Activated T-helper 1 cell treated with anti-CD3 and anti-CD28 coated beads, Interleukin-12 subunit alpha, Interleukin-12 subunit beta, Interleukin-2, Interleukin-4 antibody, amounts not matched to agents 30 ng/mL and 10 ng/mL and 1 ng/mL, durations not matched to agents 14 hours and 24 hours and 36 hours (primary cell): ENCODE results near the gene STYK1. TPM values are rescaled to one million over a fixed set of nuclear protein-coding genes. Genes with fewer than 3 reads are reported as not detected.
"Not testable (repeated sequence)": the region's sequence is repeated elsewhere in the genome, so short reads cannot be mapped to it uniquely, and the experiment has no call there.

Experiments used
- DNase-seq: peaks from one replicate; pipeline ENCODE4 v3.0.0; 2021; ENCODE audit warnings: low spot score
- H3K27ac Mint-ChIP-seq: one replicate; pipeline ENCODE4 v1.8.0; 2021; ENCODE audit warnings: mild to moderate bottlenecking, mixed read lengths
- H3K27me3 Mint-ChIP-seq: one replicate; pipeline ENCODE4 v1.8.0; 2022; ENCODE audit warnings: mild to moderate bottlenecking, moderate library complexity, mixed read lengths; ENCODE audit not compliant: insufficient read depth
- H3K36me3 Mint-ChIP-seq: one replicate; pipeline ENCODE4 v1.8.0; 2021; ENCODE audit warnings: low read depth, mixed read lengths
- H3K4me1 Mint-ChIP-seq: one replicate; pipeline ENCODE4 v1.8.0; 2021; ENCODE audit warnings: low read depth, mixed read lengths
- H3K4me3 Mint-ChIP-seq: one replicate; pipeline ENCODE4 v1.8.0; 2021; ENCODE audit warnings: mild to moderate bottlenecking, moderate library complexity, mixed read lengths
- H3K9me3 Mint-ChIP-seq: one replicate; pipeline ENCODE4 v1.8.0; 2021; ENCODE audit warnings: mixed read lengths
- intact Hi-C: fragments of 100-400 bp; cut with micrococcal nuclease; formaldehyde crosslinking; loops from one replicate; pipeline ENCODE4 v1.15.1; 2024
- total RNA-seq: library from RNA; stranded (reverse); gene quantifications from 2 replicates; pipeline ENCODE4 v1.2.3, GENCODE V29; 2022

Gene STYK1
- total RNA-seq, 1 donor from 2014 or later, result not detected

DNA sequence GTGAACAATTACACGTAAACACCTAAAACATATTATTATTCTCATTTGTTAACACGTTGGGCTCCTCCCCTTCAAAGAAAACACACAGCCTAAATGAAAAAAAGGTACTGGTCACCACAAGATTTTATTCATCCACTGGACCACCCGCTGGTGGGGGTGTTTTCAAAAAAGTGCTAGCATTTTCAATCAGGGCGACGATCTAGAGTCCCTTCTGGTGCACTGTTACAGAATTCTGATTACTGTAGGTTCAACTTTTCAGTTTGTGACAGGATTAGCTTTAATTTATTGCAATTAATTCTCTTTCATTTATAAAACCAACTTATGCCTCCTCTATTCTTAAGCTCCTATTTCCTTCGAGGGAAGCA is 60.9 kb downstream of the STYK1 start:
- H3K27me3 Mint-ChIP-seq, result peaks cover 10% of the 10 kb centered on the region
- intact Hi-C loops, result loop anchor here (1.0 to 10.0 kb wide), 11 partner anchors 61 to 968 kb away; partner anchors contain the start of genes GABARAPL1, SMIM10L1, STYK1 and YBX3

GRCh38 chr12:10612110-10612509 is 61.7 kb downstream of the STYK1 start:
- no peaks in the 10 kb centered on the region for H3K9me3 Mint-ChIP-seq
- H3K36me3 Mint-ChIP-seq, result peaks cover 38% of the 10 kb centered on the region
- peak overlapping the region; percentile 99 for H3K27ac Mint-ChIP-seq
- intact Hi-C loops, result loop anchor here (2.0 to 10.0 kb wide), 5 partner anchors 71 to 967 kb away; partner anchors contain the start of gene GABARAPL1
- peaks cover 8% of the 10 kb centered on the region for H3K27me3 Mint-ChIP-seq
- peak overlapping the region; percentile 97 for H3K4me3 Mint-ChIP-seq
- DNase-seq, result no peak
- H3K4me1 Mint-ChIP-seq, result peaks cover 36% of the 10 kb centered on the region

More for the DNA sequence above, 60.9 kb downstream of the STYK1 start:
- H3K4me3 Mint-ChIP-seq, result peak overlapping the region; percentile 97
- H3K4me1 Mint-ChIP-seq, result peaks cover 36% of the 10 kb centered on the region
- H3K36me3 Mint-ChIP-seq, result peaks cover 34% of the 10 kb centered on the region
- H3K9me3 Mint-ChIP-seq, result no peaks in the 10 kb centered on the region
- DNase-seq, result no peak
- peak overlapping the region; percentile 99 for H3K27ac Mint-ChIP-seq

GRCh38 chr12:10611258-10611657 is 62.6 kb downstream of the STYK1 start:
- H3K36me3 Mint-ChIP-seq, result peaks cover 43% of the 10 kb centered on the region

GRCh38 chr12:10610188-10610587 is 63.7 kb downstream of the STYK1 start:
- Mint-ChIP-seq H3K4me3 (no peak overlapping the region), H3K27me3 (peaks cover 5% of the 10 kb centered on the region), H3K9me3 (no peaks in the 10 kb centered on the region), H3K27ac (peak overlapping the region; percentile 46), H3K4me1 (peaks cover 36% of the 10 kb centered on the region), H3K36me3 (peaks cover 49% of the 10 kb centered on the region)
- intact Hi-C loops, result loop anchor here (5.0 to 10.0 kb wide), 2 partner anchors 288 to 965 kb away; no protein-coding TSS in a partner anchor
- DNase-seq, result no peak

More at GRCh38 chr12:10611258-10611657, 62.6 kb downstream of the STYK1 start:
- DNase-seq, H3K4me3 Mint-ChIP-seq, H3K9me3 Mint-ChIP-seq, H3K27me3 Mint-ChIP-seq, H3K27ac Mint-ChIP-seq: not testable (repeated sequence)
- intact Hi-C loops, result loop anchor here (5.0 to 10.0 kb wide), 2 partner anchors 289 to 966 kb away; no protein-coding TSS in a partner anchor
- H3K4me1 Mint-ChIP-seq, result peaks cover 36% of the 10 kb centered on the region

- intact Hi-C loops, result no loop called here
- Mint-ChIP-seq H3K27me3 (no peaks in the 10 kb centered on the region), H3K9me3 (no peaks in the 10 kb centered on the region), H3K27ac (no peak overlapping the region), H3K4me1 (peaks cover 36% of the 10 kb centered on the region), H3K36me3 (peaks cover 60% of the 10 kb centered on the region), H3K4me3 (no peak overlapping the region)
- no peak for DNase-seq
Measured at GRCh38 chr12:10607885-10608458, 65.9 kb downstream of the STYK1 start.

DNA sequence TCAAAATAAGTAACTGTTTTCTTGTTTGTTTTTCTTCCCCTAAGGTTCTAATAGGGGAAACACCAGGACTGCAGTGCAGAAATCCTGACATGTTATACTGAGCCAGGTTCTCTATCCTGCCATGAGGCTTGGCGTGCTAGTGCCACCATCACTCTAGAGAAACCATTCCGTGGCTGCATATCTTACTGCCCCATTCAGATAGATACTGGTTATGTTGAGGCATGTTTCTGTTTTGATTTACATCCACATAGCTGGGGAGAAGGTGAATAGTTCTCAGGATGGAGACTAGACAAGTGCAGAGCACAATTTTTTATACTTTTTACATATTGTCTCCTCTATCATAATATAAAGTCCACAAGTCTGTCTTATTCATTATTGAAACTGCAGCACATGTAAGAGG is 72.0 kb downstream of the STYK1 start:
- Mint-ChIP-seq H3K27me3 (no peaks in the 10 kb centered on the region), H3K36me3 (peaks cover 40% of the 10 kb centered on the region), H3K27ac (no peak overlapping the region), H3K4me1 (peaks cover 31% of the 10 kb centered on the region), H3K4me3 (no peak overlapping the region), H3K9me3 (no peaks in the 10 kb centered on the region)
- no peak for DNase-seq
- intact Hi-C loops, result no loop called here

DNA sequence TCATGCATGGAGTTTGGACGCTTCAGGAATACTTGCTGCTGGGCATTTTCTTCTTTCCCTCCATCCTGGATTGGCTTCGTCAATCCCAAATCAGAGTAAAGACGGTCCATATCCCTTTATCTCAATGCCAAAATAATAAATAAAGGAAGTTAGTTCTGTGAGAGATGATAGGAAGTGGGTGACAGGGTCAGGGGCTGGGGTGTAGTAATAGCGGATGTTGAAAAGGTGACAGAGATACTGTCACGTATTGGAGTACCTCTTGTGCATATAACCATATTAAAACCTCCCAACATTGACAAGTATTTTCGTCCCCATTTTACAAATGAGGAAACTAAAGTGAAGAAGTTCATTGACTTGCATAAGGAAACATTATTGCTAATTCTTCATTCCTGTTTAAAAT is 72.9 kb downstream of the STYK1 start:
- no peak for DNase-seq
- Mint-ChIP-seq H3K27me3 (no peaks in the 10 kb centered on the region), H3K9me3 (no peaks in the 10 kb centered on the region), H3K4me1 (peaks cover 31% of the 10 kb centered on the region), H3K36me3 (peaks cover 42% of the 10 kb centered on the region), H3K4me3 (no peak overlapping the region), H3K27ac (no peak overlapping the region)
- intact Hi-C loops, result no loop called here

GRCh38 chr12:10595881-10596280 is 78.0 kb downstream of the STYK1 start:
- Mint-ChIP-seq H3K27me3 (no peaks in the 10 kb centered on the region), H3K9me3 (no peaks in the 10 kb centered on the region), H3K27ac (no peak overlapping the region), H3K4me1 (no peaks in the 10 kb centered on the region), H3K4me3 (no peak overlapping the region), H3K36me3 (peaks cover 27% of the 10 kb centered on the region)
- no peak for DNase-seq
- intact Hi-C loops, result no loop called here

DNA sequence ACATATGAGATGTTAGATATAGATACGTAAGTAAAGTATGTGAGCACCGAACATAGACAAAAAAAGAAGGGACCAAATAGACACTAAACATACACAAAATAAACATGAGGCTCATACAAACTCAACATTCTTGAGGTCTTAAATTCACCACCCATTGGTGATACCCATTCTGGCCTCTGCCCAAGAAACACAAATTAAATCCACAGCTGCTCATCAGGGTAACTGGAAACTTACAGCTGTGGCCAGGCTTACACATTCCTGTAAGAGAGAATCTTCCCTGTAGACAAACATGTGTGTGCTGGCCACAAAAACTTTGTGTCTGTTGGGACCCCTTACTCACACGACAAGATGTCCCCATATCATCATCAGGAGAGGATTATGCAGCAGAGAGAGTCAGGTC is 82.9 kb downstream of the STYK1 start:
- H3K9me3 Mint-ChIP-seq, result no peaks in the 10 kb centered on the region
- no peak overlapping the region for H3K27ac Mint-ChIP-seq
- H3K4me3 Mint-ChIP-seq, result no peak overlapping the region
- peaks cover 31% of the 10 kb centered on the region for H3K36me3 Mint-ChIP-seq
- DNase-seq, result no peak
- H3K27me3 Mint-ChIP-seq, result no peaks in the 10 kb centered on the region
- intact Hi-C loops, result no loop called here
- no peaks in the 10 kb centered on the region for H3K4me1 Mint-ChIP-seq

DNA sequence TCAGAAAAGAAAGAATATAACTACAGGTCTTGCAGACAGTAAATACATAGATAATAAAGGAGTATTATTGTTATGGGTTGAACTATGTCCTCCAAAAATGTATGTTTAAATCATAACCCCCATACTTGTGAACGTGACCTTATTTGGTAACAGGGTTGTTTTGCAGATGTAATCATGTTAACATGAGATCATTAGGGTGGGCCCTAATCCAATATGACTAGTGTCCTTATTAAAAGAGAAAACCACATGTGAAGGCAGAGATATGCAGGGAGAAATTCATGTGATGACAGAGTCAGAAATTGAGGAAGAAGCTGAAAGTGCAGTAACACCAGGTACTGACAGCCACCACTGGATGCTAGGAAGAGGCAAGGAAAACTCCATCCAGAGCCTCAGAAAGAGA is 89.4 kb downstream of the STYK1 start:
- no peak overlapping the region for H3K4me3 Mint-ChIP-seq
- no peaks in the 10 kb centered on the region for H3K27me3 Mint-ChIP-seq
- H3K27ac Mint-ChIP-seq, result no peak overlapping the region
- H3K36me3 Mint-ChIP-seq, result peaks cover 39% of the 10 kb centered on the region
- DNase-seq, result no peak
- peaks cover 21% of the 10 kb centered on the region for H3K9me3 Mint-ChIP-seq
- intact Hi-C loops, result no loop called here
- no peaks in the 10 kb centered on the region for H3K4me1 Mint-ChIP-seq

- Mint-ChIP-seq H3K27ac (no peak overlapping the region), H3K27me3 (no peaks in the 10 kb centered on the region), H3K4me1 (no peaks in the 10 kb centered on the region), H3K4me3 (no peak overlapping the region), H3K9me3 (peaks cover 21% of the 10 kb centered on the region), H3K36me3 (peaks cover 32% of the 10 kb centered on the region)
- intact Hi-C loops, result no loop called here
- DNase-seq, result no peak
Measured at GRCh38 chr12:10582704-10583103, 91.1 kb downstream of the STYK1 start.

DNA sequence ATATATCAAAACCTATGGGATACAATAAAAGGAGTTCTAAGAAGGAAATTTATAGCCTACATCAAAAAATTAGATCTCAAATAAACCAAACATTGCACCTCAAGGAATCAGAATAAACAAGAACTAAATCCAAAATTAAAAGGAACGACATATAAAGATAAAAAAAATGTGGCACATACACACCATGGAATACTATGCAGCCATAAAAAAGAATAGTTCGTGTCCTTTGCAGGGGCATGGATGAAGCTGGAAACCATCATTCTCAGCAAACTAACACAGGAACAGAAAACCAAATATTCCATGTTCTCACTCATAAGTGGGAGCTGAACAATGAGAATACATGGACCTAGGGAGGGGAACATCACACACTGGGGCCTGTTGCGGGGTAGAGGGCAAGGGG is 91.7 kb downstream of the STYK1 start:
- H3K27me3 Mint-ChIP-seq, DNase-seq, H3K4me1 Mint-ChIP-seq, H3K4me3 Mint-ChIP-seq, H3K27ac Mint-ChIP-seq, intact Hi-C loops: not testable (repeated sequence)
- peaks cover 27% of the 10 kb centered on the region for H3K36me3 Mint-ChIP-seq
- peaks cover 21% of the 10 kb centered on the region for H3K9me3 Mint-ChIP-seq

- H3K27ac Mint-ChIP-seq, result no peak overlapping the region
- intact Hi-C loops, result no loop called here
- no peaks in the 10 kb centered on the region for H3K9me3 Mint-ChIP-seq
- H3K4me1 Mint-ChIP-seq, result no peaks in the 10 kb centered on the region
- no peak overlapping the region for H3K4me3 Mint-ChIP-seq
- peaks cover 4% of the 10 kb centered on the region for H3K27me3 Mint-ChIP-seq
- DNase-seq, result no peak
- no peaks in the 10 kb centered on the region for H3K36me3 Mint-ChIP-seq
Measured at GRCh38 chr12:10574307-10574706, 99.5 kb downstream of the STYK1 start.
